Activated CD4-positive, alpha-beta T cell treated with anti-CD3 and anti-CD28 coated beads for 48 hours (primary cell): ENCODE results near the gene BBS1.
"Not testable (repeated sequence)": the region's sequence is repeated elsewhere in the genome, so short reads cannot be mapped to it uniquely, and the experiment has no call there.

ENCODE experiments used
- DNase-seq: peaks from one replicate; pipeline ENCODE4 v3.0.0-alpha.2; 2020

Gene BBS1

DNA sequence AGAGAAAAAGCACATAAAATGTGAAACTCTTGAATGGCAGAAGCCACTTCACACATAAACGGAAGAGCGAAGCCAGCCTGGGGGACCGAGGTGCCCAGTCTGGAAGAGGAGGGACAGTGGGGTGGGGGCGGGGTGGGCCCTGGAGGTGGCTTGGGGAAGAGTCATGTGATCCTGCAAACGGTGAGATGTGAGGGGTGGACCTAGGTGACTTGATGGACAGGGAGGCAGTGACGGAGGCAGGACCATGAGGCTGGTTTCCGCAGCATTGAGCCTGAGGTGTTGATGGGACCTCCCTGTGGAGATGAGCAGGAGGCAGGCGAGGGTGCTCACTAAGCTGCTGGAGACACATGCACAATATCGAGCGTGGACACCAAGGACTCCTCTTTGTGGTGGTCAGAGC is 18.6 kb downstream of the BBS1 start:
- no peak for DNase-seq

DNA sequence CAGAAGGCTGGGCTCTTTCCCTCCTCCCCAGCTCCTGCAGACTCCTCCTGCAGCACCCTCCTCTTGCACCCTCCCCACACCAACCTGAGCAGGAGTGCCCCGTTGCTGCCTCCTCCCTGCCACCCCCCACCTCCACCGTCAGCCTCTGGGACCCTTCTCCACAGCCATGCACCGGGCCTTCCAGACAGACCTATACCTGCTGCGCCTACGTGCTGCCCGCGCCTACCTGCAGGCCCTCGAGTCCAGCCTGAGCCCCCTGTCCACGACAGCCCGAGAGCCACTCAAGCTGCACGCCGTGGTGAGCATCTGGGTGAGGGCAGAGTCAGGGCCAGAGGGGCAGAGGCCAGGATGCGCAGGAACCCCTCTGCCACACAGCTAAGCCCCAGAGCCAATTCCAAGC is 19.2 kb downstream of the BBS1 start:
- no peak for DNase-seq

- no peak for DNase-seq
These were observed 20.7 kb downstream of the BBS1 start for GRCh38 chr11:66530927-66531709.

DNA sequence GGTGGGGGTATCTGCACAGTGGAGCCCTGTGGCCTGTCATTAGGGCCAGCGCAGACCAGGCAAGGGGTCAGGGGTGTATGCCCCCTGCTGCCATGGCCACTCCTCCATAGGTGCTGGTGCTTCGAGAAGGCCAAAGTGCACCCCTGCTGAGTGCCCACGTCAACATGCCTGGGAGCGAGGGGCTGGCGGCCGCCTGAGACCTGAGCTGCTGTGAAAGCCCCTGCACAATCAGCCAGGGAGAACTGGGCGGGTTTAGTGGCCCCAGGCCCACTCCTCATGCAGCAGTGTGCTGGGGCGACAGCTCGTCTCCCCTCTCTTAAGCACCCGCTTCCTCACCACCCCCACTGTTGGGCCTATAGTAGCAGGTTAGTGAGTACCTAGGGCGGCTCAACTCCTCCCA is 21.4 kb downstream of the BBS1 start:
- DNase-seq = no peak

DNA sequence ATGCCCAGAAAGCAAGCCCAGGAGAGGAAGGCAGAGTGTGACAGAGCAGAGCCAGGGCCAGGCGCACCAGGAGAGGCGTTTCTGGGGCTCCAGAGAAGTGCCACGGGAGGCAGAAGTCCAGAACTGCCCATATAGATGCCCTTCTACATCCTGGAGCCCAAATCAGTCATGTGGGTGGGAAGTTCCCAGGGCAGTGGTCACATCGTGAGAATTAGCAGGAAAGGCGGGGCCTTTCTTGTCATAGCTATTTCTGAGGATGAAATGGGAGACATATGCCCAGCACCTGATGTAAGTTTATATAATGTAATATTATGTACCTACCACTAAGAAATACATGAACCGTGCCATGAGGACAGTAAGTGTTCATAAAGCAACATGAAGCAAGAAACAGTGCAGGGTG is 22.3 kb downstream of the BBS1 start:
- DNase-seq = no peak

DNA sequence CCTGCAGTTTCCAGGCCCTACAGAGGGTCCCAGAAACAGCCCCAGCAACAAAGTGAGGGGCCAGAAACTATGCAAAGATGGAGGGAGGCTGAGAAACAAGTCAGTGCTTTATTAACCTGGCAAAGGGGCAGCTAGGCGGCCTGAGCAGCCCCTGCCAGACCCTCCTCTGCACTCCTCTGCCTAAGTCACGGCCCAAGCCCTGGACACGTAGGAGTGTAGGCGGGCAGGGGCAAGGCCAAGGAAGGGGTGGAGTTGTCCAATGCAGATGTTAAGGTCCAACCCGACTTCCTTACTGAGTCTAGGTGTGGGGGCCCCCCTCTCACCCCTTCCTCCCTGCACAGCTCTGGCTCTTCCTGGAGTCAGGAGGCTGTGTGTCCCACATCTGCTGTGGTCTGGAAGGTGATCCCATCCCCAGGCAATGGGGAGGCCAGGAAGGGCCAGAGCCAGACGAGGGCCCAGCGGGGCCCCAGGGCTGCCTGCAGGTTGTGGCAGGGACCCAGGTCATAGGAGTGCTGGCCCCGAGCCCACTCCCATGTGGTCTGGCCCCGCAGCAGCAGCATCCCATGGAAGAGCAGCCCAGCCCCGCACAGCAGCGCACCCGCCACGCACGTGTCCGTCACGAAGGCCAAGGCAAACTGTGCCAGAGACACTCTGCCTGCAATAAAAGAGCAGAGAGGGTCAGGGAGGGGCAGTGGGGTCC is 28.9 kb downstream of the BBS1 start:
- no peak for DNase-seq

- DNase-seq = no peak
These were observed 29.4 kb downstream of the BBS1 start for GRCh38 chr11:66539870-66540213.

DNA sequence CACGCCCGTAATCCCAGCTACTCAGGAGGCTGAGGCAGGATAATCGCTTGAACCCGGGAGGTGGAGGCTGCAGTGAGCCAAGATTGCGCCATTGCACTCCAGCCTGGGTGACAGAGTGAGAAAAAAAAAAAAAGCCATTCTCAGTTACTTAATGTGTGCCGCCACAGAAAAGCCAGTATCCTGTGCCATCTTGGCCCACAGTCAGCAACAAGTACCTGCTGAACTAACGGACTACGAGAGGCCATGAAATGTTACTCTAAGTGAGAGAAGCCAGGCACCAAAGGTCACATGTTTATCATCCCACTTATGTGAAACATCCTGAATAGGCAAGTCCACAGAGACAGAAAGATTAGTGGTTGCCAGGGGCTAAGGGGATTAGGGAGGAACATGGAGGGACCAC is 30.2 kb downstream of the BBS1 start:
- DNase-seq = not testable (repeated sequence)

DNA sequence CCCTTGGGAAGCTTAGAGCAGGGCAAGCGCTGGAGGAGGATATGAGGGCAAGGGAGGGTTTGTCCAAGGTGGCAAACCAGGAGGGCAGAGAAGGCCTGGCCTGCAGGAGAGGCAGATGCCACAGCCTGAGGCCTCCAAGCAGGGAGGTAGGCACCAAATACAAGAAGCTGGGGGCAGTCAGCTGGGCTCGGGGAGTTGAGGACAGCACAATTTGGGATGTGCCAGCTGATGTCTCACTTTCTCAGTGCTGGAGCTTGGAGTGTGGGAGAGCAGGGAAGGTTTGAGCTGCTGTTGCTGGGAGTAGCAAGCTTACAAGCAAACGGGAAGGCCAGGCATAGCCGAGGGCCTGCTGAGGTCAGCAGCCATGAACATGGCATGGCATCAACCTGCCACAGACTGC is 31.5 kb downstream of the BBS1 start:
- no peak for DNase-seq

GRCh38 chr11:66542362-66542761 is 31.9 kb downstream of the BBS1 start:
- DNase-seq = no peak

- DNase-seq = peak; percentile 58
These were observed 33.0 kb downstream of the BBS1 start for GRCh38 chr11:66543263-66544107.

- not testable (repeated sequence) for DNase-seq
These were observed 34.5 kb downstream of the BBS1 start for GRCh38 chr11:66544952-66545351.

GRCh38 chr11:66545701-66546367 is 35.4 kb downstream of the BBS1 start, which contains the start of gene ZDHHC24:
Gene ZDHHC24, minus strand, starts transcription at chr11:66546048. Its CDS starts 45 bp downstream, at chr11:66546003.
- peak; percentile 95 for DNase-seq

GRCh38 chr11:66546368-66546965 is 36.0 kb downstream of the BBS1 start, which contains the start of gene ACTN3:
Gene ACTN3, plus strand, starts transcription at chr11:66546903. Its CDS starts 35 bp downstream, at chr11:66546938.
- no peak for DNase-seq

DNA sequence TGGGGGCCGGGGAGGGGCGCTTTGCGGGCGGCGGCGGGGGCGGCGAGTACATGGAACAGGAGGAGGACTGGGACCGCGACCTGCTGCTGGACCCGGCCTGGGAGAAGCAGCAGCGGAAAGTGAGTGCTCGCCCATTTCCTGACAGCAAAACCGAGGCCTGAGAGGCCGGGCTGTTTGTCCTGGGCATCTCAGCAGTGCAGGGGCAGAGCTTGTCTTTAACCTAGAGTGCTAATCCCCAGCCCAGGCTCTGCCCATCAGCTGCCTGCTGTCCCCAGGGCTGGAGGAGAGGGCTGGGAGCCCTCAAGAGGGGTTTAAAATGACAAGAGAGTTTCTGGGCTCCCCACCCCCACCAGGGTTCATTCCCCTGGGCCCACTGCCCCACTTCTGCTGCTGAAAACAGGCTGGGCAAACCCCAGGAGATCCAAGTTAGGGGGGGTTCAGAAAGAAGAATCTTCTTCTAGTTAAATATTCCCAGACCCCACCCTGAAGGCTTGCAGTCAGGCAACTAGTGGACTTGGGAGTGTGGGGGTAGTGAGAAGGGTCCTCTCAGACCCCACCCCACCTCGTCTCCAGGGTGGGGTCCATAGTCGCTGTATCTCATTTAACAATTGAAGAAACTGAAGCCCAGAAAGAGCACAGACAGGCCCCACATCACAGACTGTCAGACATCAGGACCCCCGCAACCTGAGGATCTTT is 36.7 kb downstream of the BBS1 start:
- DNase-seq = no peak

DNA sequence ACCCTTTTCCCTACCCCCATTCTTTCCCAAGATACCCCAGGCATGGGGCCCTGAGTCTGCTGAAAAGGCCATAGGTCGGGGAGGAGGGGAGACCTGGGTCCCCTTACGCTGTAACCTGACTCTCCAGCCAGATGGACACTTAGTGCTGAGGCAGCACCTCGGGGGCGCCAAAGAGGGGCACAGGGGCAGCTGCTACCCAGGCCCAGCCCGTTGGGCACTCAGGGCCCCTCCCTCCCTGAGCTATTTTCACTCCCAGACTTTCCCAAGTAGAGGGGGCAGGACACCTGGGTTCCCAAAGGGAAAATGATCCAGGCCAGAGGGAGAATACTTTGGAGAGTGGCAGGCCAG is 37.2 kb downstream of the BBS1 start:
- no peak for DNase-seq

DNA sequence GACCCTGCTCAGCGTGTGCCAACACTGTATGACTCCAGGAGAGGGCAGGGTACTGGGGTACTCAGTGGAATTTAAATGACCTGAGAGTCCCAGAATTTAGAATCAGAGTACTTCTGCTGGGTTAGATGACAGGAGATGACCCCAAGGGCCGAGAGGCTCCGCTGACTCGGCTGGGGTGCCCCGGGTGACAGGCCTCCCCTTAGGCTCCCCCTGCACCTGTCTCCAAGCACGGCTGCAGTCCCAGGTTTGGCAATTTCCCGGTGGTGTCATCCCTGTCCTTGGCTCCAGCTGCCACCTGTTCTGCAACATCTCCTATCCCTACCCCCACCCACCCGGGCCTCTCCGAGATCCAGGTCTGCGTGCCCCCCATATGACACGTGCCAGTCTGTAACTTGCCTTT is 37.6 kb downstream of the BBS1 start:
- no peak for DNase-seq

GRCh38 chr11:66548774-66549630 is 38.6 kb downstream of the BBS1 start:
- DNase-seq = no peak

- DNase-seq = no peak
These were observed 39.3 kb downstream of the BBS1 start for GRCh38 chr11:66549696-66550095.

GRCh38 chr11:66550887-66551286 is 40.5 kb downstream of the BBS1 start:
- DNase-seq = no peak

- DNase-seq = no peak
These were observed 44.2 kb downstream of the BBS1 start for GRCh38 chr11:66554602-66555001.
